CD4-positive, CD25-positive, alpha-beta regulatory T cell (primary cell): ENCODE results near the gene FHL2. TPM values are rescaled to one million over a fixed set of nuclear protein-coding genes. Genes with fewer than 3 reads are reported as not detected.

ENCODE experiments used
- ATAC-seq, 2 donors: fragments of 150-1000 bp; cut with Tn5 transposase; one replicate each; pipeline ENCODE4 v1.10.0; 2021; ENCODE audit warnings: low read depth in 2 of 2, moderate number of reproducible peaks in 2 of 2, moderate library complexity in 1 of 2
- DNase-seq, 3 donors: peaks; one replicate each; pipeline versions ENCODE4 v3.0.0 to v3.0.0-alpha.2; 2012 to 2022; ENCODE audit warnings: mixed read lengths in 1 of 3
- H3K27ac ChIP-seq: one replicate; pipeline ENCODE4 v1.7.0; 2013; ENCODE audit warnings: mild to moderate bottlenecking, low read length; ENCODE audit not compliant: insufficient read depth, poor library complexity, severe bottlenecking
- H3K27me3 ChIP-seq: one replicate; pipeline ENCODE4 v1.7.0; 2013; ENCODE audit warnings: low read length; ENCODE audit not compliant: control insufficient read depth, insufficient read depth
- H3K36me3 ChIP-seq: one replicate; pipeline ENCODE4 v1.7.0; 2013; ENCODE audit warnings: mild to moderate bottlenecking, low read length, moderate library complexity; ENCODE audit not compliant: control insufficient read depth, insufficient read depth
- H3K4me1 ChIP-seq: 2 replicates; pipeline ENCODE4 v1.7.0; 2013; ENCODE audit warnings: mild to moderate bottlenecking, low read length; ENCODE audit not compliant: insufficient read depth, control insufficient read depth, poor library complexity, severe bottlenecking
- H3K4me3 ChIP-seq: one replicate; pipeline ENCODE4 v1.7.0; 2013; ENCODE audit warnings: low read depth, mild to moderate bottlenecking, low read length, moderate library complexity
- H3K9me3 ChIP-seq, 2 experiments: 1 replicate in 1 of 2; 2 replicates in 1 of 2; pipeline ENCODE4 v1.7.0; 2013; ENCODE audit warnings: low read length in 2 of 2, mild to moderate bottlenecking in 1 of 2, moderate library complexity in 1 of 2; ENCODE audit not compliant: control insufficient read depth in 2 of 2
- H3K27ac Mint-ChIP-seq, 3 donors: one replicate each; pipeline ENCODE4 v1.8.0; 2020 to 2022; ENCODE audit warnings: mild to moderate bottlenecking in 3 of 3, mixed read lengths in 3 of 3, moderate library complexity in 2 of 3
- H3K27me3 Mint-ChIP-seq: one replicate; pipeline ENCODE4 v1.8.0; 2022; ENCODE audit warnings: mild to moderate bottlenecking, mixed read lengths
- H3K36me3 Mint-ChIP-seq: one replicate; pipeline ENCODE4 v1.8.0; 2020; ENCODE audit warnings: mixed read lengths
- H3K4me1 Mint-ChIP-seq, 4 donors: one replicate each; pipeline ENCODE4 v1.8.0; 2020 to 2022; ENCODE audit warnings: mixed read lengths in 4 of 4, mild to moderate bottlenecking in 1 of 4
- H3K4me3 Mint-ChIP-seq, 4 donors: one replicate each; pipeline ENCODE4 v1.8.0; 2020 to 2022; ENCODE audit warnings: mild to moderate bottlenecking in 4 of 4, mixed read lengths in 4 of 4, moderate library complexity in 3 of 4
- H3K9me3 Mint-ChIP-seq, 7 donors: one replicate each; pipeline ENCODE4 v1.8.0; 2020 to 2022; ENCODE audit warnings: mixed read lengths in 7 of 7, mild to moderate bottlenecking in 3 of 7, moderate library complexity in 2 of 7
- polyA plus RNA-seq, 4 donors: library from polyadenylated mRNA; unstranded; fragments of 300-500 nt; fragmentation: Illumina TruSeq; gene quantifications; one replicate each; pipeline ENCODE4 v1.2.3, GENCODE V29; 2021
- total RNA-seq: library from RNA; stranded (reverse); gene quantifications from one replicate; pipeline ENCODE4 v1.2.3, GENCODE V29; 2022

Gene FHL2
- total and polyA plus RNA-seq, 5 donors from 2014 or later: 0.57 to 2.0 (median 1.1) TPM

DNA sequence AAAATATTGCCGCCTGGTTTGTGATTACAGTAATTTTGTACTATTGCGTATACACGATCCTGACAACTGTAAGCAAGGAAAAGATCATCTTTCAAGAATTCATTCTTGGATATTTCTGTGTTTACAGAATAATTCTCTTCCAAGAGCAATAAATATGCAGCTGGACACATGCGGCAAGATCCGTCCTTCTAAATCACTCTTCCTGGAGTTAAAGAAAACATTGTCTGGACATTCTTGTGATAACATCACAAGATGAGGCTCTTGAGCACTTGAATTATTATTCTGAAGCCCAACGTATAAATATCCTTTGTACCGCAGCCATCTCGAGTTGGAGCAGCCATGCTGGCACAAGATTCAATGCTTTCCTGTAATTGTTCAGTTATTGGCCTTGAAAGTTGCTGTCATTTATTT lies 9.9 kb downstream of the FHL2 start:
- no peak overlapping the region for H3K27ac ChIP-seq
- Mint-ChIP-seq H3K27ac (no peak overlapping the region), H3K4me1 (no peaks in the 10 kb centered on the region), H3K27me3 (peaks cover 5% of the 10 kb centered on the region), H3K9me3 (peaks cover 0 to 1% (median 0%) of the 10 kb centered on the region in 7 donors), H3K4me3 (no peak overlapping the region), H3K36me3 (no peaks in the 10 kb centered on the region)
- DNase-seq (no peak), ATAC-seq (no peak)
- peaks cover 5% of the 10 kb centered on the region for H3K27me3 ChIP-seq
- no peak overlapping the region for H3K4me3 ChIP-seq
- no peaks in the 10 kb centered on the region for H3K4me1 ChIP-seq
- H3K9me3 ChIP-seq: no peaks in the 10 kb centered on the region
- H3K36me3 ChIP-seq: no peaks in the 10 kb centered on the region

DNA sequence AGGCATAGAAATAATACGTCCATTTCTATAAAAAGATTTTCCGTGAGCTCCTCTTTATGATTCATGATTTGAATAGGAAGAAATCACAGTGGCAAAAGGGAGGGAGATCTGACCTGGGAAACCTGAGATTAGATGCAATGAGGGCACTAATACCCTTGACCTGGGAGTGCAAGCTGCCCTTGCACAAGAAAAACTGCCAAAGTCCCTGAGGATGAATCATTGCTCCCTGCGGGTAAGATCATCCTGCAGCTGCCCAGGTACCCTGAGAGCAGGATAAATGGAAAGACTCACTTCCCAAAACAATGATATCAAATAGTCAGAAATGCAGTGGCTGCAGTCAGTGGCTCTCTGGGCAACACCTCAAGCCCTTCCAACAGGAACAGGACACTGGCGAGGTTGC lies 11.6 kb downstream of the FHL2 start:
- H3K27me3 Mint-ChIP-seq: no peaks in the 10 kb centered on the region
- peaks cover 0 to 1% (median 0%) of the 10 kb centered on the region in 7 donors for H3K9me3 Mint-ChIP-seq
- no peaks in the 10 kb centered on the region for H3K27me3 ChIP-seq
- no peak overlapping the region for H3K4me3 ChIP-seq
- H3K27ac Mint-ChIP-seq: no peak overlapping the region
- H3K36me3 ChIP-seq: no peaks in the 10 kb centered on the region
- H3K4me1 ChIP-seq: no peaks in the 10 kb centered on the region
- no peak overlapping the region for H3K4me3 Mint-ChIP-seq
- no peak for DNase-seq
- no peak overlapping the region for H3K27ac ChIP-seq
- H3K36me3 Mint-ChIP-seq: no peaks in the 10 kb centered on the region
- ATAC-seq: no peak
- H3K9me3 ChIP-seq: no peaks in the 10 kb centered on the region
- H3K4me1 Mint-ChIP-seq: no peaks in the 10 kb centered on the region

GRCh38 chr2:105385731-105386540 lies 12.9 kb downstream of the FHL2 start:
- no peak overlapping the region for H3K27ac ChIP-seq
- H3K4me3 Mint-ChIP-seq: no peak overlapping the region
- peaks cover 0 to 1% (median 0%) of the 10 kb centered on the region in 7 donors for H3K9me3 Mint-ChIP-seq
- no peak for ATAC-seq
- H3K27me3 Mint-ChIP-seq: peaks cover 5% of the 10 kb centered on the region
- H3K36me3 Mint-ChIP-seq: no peaks in the 10 kb centered on the region
- H3K4me1 Mint-ChIP-seq: no peaks in the 10 kb centered on the region
- no peak overlapping the region for H3K27ac Mint-ChIP-seq
- no peak for DNase-seq
- no peak overlapping the region for H3K4me3 ChIP-seq
- no peaks in the 10 kb centered on the region for H3K27me3 ChIP-seq
- H3K4me1 ChIP-seq: no peaks in the 10 kb centered on the region
- no peaks in the 10 kb centered on the region for H3K9me3 ChIP-seq
- no peaks in the 10 kb centered on the region for H3K36me3 ChIP-seq

- Mint-ChIP-seq H3K9me3 (peaks cover 0 to 1% (median 0%) of the 10 kb centered on the region in 7 donors), H3K36me3 (no peaks in the 10 kb centered on the region), H3K27ac (no peak overlapping the region), H3K27me3 (peaks cover 5% of the 10 kb centered on the region), H3K4me1 (no peaks in the 10 kb centered on the region), H3K4me3 (no peak overlapping the region)
- Histone ChIP-seq H3K36me3 (no peaks in the 10 kb centered on the region), H3K27ac (no peak overlapping the region), H3K27me3 (no peaks in the 10 kb centered on the region), H3K4me1 (no peaks in the 10 kb centered on the region), H3K9me3 (no peaks in the 10 kb centered on the region), H3K4me3 (no peak overlapping the region)
- no peak for ATAC-seq
- no peak for DNase-seq
These were observed 14.0 kb downstream of the FHL2 start for GRCh38 chr2:105384861-105385260.

DNA sequence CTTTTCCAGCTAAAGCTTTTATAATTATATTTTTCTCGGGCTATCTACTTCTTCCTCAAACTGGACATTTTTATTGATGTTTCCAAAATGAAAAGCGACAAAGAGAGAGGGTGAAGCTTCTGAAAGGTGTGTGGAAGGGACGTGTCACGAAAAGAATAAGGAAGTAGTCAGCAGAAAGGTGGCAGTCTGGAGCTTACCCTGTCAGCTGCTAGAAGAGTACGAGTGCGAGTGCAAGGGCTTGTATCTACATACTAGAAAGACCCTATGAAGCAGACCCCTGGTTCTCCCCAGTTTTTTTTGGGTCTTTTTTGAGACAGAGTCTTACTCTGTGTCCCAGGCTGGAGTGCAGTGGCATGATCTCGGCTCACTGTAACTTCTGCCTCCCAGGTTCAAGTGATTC lies 14.6 kb downstream of the FHL2 start:
- H3K36me3 ChIP-seq: no peaks in the 10 kb centered on the region
- H3K4me1 ChIP-seq: no peaks in the 10 kb centered on the region
- ATAC-seq: no peak
- H3K27me3 ChIP-seq: no peaks in the 10 kb centered on the region
- Mint-ChIP-seq H3K9me3 (peaks cover 0 to 1% (median 0%) of the 10 kb centered on the region in 7 donors), H3K27ac (no peak overlapping the region), H3K27me3 (peaks cover 8% of the 10 kb centered on the region), H3K4me3 (no peak overlapping the region), H3K4me1 (no peaks in the 10 kb centered on the region), H3K36me3 (no peaks in the 10 kb centered on the region)
- no peak for DNase-seq
- no peaks in the 10 kb centered on the region for H3K9me3 ChIP-seq
- H3K27ac ChIP-seq: no peak overlapping the region
- H3K4me3 ChIP-seq: no peak overlapping the region

- H3K9me3 Mint-ChIP-seq: peaks cover 0 to 1% (median 0%) of the 10 kb centered on the region in 7 donors
- Histone ChIP-seq H3K4me1 (no peaks in the 10 kb centered on the region), H3K27me3 (no peaks in the 10 kb centered on the region), H3K36me3 (no peaks in the 10 kb centered on the region), H3K9me3 (no peaks in the 10 kb centered on the region), H3K27ac (no peak overlapping the region), H3K4me3 (no peak overlapping the region)
- H3K27ac Mint-ChIP-seq: no peak overlapping the region
- no peak overlapping the region for H3K4me3 Mint-ChIP-seq
- ATAC-seq: no peak
- H3K36me3 Mint-ChIP-seq: no peaks in the 10 kb centered on the region
- no peak for DNase-seq
- H3K4me1 Mint-ChIP-seq: no peaks in the 10 kb centered on the region
- H3K27me3 Mint-ChIP-seq: peaks cover 8% of the 10 kb centered on the region
These were observed 15.3 kb downstream of the FHL2 start for GRCh38 chr2:105383432-105384166.

DNA sequence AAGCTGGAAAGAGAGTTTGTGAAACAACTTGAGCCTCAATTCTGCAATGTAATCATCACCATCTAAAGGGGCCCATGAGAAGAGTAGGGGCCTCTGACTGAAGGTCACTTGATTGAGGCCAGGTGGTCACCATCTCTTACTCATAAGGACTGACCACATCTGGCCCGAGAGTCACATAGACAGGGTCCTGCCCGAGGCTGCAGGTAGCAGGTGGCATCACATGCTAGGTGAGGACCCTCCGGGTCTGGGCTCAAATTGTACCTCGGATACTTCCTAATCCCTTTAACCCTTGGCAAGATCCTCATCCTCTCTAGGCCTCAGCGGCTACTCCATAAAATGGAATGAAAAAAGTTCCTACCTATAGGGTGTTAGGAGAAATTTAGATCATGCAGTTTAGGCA lies 16.7 kb downstream of the FHL2 start:
- peaks cover 8% of the 10 kb centered on the region for H3K27me3 Mint-ChIP-seq
- DNase-seq: no peak
- Histone ChIP-seq H3K27me3 (no peaks in the 10 kb centered on the region), H3K36me3 (no peaks in the 10 kb centered on the region), H3K4me3 (no peak overlapping the region), H3K4me1 (no peaks in the 10 kb centered on the region), H3K9me3 (no peaks in the 10 kb centered on the region), H3K27ac (no peak overlapping the region)
- no peak overlapping the region for H3K27ac Mint-ChIP-seq
- no peak for ATAC-seq
- H3K36me3 Mint-ChIP-seq: no peaks in the 10 kb centered on the region
- peaks cover 0 to 1% (median 0%) of the 10 kb centered on the region in 7 donors for H3K9me3 Mint-ChIP-seq
- no peaks in the 10 kb centered on the region for H3K4me1 Mint-ChIP-seq
- H3K4me3 Mint-ChIP-seq: no peak overlapping the region
